CD1c-positive myeloid dendritic cell (primary cell): ENCODE data around the gene AMPD1.

Experiments used
- DNase-seq: peaks from one replicate; pipeline ENCODE4 v3.0.0-alpha.2; 2016; ENCODE audit errors: extremely low spot score

AMPD1 gene

GRCh38 chr1:114638910-114639309 is 56.4 kb downstream of the AMPD1 start:
- DNase-seq = no peak

GRCh38 chr1:114632427-114632826 is 62.9 kb downstream of the AMPD1 start:
- DNase-seq = no peak

DNA sequence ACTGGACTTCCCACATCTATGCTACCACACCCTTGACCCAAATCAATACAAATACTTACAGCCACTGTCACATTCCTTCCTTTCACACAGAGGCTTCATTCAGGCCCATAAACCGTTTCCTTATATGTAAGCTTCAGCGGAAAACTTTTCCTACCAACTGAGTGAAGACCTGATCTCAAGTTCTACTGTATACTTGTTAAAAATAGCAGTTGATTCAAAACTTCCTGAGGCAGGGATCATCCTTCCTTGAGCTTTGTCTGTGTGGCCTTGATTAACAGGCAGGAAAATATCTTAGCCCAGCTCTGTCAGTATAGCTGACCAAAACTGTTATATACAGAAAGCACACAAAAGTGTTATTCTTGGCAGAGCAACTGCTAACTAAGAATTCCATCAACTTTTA is 68.2 kb downstream of the AMPD1 start:
- DNase-seq = no peak

DNA sequence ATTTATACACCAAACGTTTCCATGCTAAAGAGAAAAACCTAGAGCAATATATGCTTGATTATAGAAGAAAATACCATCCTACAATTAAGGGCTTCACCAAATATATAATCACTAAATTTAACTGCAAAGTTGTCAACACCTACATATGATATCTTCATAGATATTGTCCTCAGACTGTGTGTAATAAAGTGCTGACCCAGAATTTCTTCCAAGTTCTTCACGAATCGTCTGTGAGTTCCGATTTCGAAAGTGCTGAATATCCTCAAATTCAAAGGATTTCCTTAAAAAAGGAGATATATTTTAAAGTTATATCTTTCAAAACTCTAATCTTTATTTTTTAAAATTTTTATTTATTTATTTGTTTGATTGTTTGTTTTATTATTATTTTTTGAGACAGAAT is 72.0 kb downstream of the AMPD1 start:
- DNase-seq = no peak
